ENCODE data around the gene SNRNP25.
A peak's percentile ranks its signal among the peaks of the same experiment; 100 is the strongest.

Gene SNRNP25

GRCh38 chr16:78444-79150 is 25.0 kb downstream of the SNRNP25 start:
- Histone ChIP-seq H3K36me3 (ENCODE audit: insufficient read depth, insufficient read length, low read length) (peaks cover 36% of the 10 kb centered on the region), H3K4me3 (ENCODE audit: insufficient read length, low read depth) (peak overlapping the region; percentile 85), H3K9ac (ENCODE audit: insufficient read length, low read depth) (peak overlapping the region; percentile 97), H3K4me1 (ENCODE audit: insufficient read depth, insufficient read length) (peaks cover 48% of the 10 kb centered on the region), H3K9me3 (ENCODE audit: insufficient read depth, low read length) (no peaks in the 10 kb centered on the region), H3K27me3 (ENCODE audit: insufficient read depth, insufficient read length) (peaks cover 4% of the 10 kb centered on the region)
- TF ChIP-seq ZNF274 (IDR thresholded peaks at IDR 0.05; ENCODE audit: low read depth, low read length) (no peak), YY1 (IDR thresholded peaks at IDR 0.05; ENCODE audit: insufficient read depth, insufficient read length) (no peak), SUZ12 (IDR thresholded peaks at IDR 0.05; ENCODE audit: extremely low read depth, insufficient read depth, insufficient read length) (no peak)
- no peak for DNase-seq (ENCODE audit: low read depth, low spot score)

DNA sequence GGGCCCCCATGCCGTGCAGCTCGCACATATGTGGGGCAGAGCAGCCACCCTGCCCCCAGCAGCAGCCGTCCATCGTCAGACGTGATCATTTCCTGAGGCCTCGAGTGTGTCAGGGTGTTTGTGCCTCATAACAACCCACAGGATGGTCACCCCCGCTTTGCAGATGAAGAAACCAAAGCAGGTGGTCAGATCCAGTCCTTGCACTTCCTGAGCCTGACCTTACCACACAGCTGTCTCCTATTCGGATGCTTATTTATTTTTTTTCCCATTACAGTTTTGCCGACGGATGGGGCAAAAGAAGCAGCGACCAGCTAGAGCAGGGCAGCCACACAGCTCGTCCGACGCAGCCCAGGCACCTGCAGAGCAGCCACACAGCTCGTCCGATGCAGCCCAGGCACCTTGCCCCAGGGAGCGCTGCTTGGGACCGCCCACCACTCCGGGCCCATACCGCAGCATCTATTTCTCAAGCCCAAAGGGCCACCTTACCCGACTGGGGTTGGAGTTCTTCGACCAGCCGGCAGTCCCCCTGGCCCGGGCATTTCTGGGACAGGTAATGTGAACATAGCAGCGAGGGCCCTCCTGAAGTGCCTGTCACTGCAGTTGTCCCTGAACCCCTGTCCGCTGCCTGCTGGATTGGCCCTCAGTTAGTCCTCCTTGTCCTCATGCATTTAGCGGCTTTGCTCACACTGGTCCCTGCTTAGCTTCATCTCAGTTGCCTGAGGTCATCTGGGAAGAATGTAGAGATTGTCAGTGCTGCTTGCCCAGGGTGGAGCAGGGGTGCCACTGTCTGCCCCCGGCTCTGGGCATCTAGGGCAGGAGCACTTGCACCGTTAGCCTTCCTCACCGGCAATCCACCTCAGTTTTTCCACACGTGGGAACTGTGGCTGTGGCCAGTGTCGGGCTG is 25.8 kb downstream of the SNRNP25 start:
- Histone ChIP-seq H3K4me1 (ENCODE audit: insufficient read depth, insufficient read length) (peaks cover 42% of the 10 kb centered on the region), H3K9ac (ENCODE audit: insufficient read length, low read depth) (peak overlapping the region; percentile 97), H3K36me3 (ENCODE audit: insufficient read depth, insufficient read length, low read length) (peaks cover 44% of the 10 kb centered on the region), H3K9me3 (ENCODE audit: insufficient read depth, low read length) (no peaks in the 10 kb centered on the region), H3K27me3 (ENCODE audit: insufficient read depth, insufficient read length) (peaks cover 4% of the 10 kb centered on the region), H3K4me3 (ENCODE audit: insufficient read length, low read depth) (peak overlapping the region; percentile 85)
- DNase-seq (ENCODE audit: low read depth, low spot score), result no peak
- TF ChIP-seq SUZ12 (IDR thresholded peaks at IDR 0.05; ENCODE audit: extremely low read depth, insufficient read depth, insufficient read length) (no peak), YY1 (IDR thresholded peaks at IDR 0.05; ENCODE audit: insufficient read depth, insufficient read length) (no peak), ZNF274 (IDR thresholded peaks at IDR 0.05; ENCODE audit: low read depth, low read length) (no peak)

DNA sequence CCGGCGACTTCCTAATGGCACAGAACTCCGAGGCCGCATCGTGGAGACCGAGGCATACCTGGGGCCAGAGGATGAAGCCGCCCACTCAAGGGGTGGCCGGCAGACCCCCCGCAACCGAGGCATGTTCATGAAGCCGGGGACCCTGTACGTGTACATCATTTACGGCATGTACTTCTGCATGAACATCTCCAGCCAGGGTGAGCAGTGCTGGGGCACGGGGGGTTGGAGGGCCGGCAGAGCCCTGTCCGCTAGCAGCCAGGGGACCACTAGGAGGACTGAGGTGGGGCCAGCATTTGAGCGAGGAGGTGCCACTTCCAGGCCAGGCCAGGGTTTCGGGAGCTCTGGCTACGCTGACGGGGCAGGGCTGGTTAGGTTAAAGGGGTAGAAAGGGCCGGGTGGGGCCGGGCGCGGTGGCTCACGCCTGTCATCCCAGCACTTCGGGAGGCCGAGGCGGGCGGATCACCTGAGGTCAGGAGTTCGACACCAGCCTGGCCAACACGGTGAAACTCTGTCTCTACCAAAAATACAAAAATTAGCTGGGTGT is 29.5 kb downstream of the SNRNP25 start:
- TF ChIP-seq ZNF274 (IDR thresholded peaks at IDR 0.05; ENCODE audit: low read depth, low read length), result no peak
- TF ChIP-seq YY1 (IDR thresholded peaks at IDR 0.05; ENCODE audit: insufficient read depth, insufficient read length), result no peak
- TF ChIP-seq SUZ12 (IDR thresholded peaks at IDR 0.05; ENCODE audit: extremely low read depth, insufficient read depth, insufficient read length), result no peak
- Histone ChIP-seq H3K9ac (ENCODE audit: insufficient read length, low read depth) (no peak overlapping the region), H3K36me3 (ENCODE audit: insufficient read depth, insufficient read length, low read length) (peaks cover 77% of the 10 kb centered on the region), H3K4me3 (ENCODE audit: insufficient read length, low read depth) (no peak overlapping the region), H3K27me3 (ENCODE audit: insufficient read depth, insufficient read length) (peaks cover 4% of the 10 kb centered on the region), H3K4me1 (ENCODE audit: insufficient read depth, insufficient read length) (peaks cover 18% of the 10 kb centered on the region), H3K9me3 (ENCODE audit: insufficient read depth, low read length) (no peaks in the 10 kb centered on the region)
- no peak for DNase-seq (ENCODE audit: low read depth, low spot score)

- Histone ChIP-seq H3K27me3 (ENCODE audit: insufficient read depth, insufficient read length) (no peaks in the 10 kb centered on the region), H3K4me3 (ENCODE audit: insufficient read length, low read depth) (no peak overlapping the region), H3K9me3 (ENCODE audit: insufficient read depth, low read length) (no peaks in the 10 kb centered on the region), H3K36me3 (ENCODE audit: insufficient read depth, insufficient read length, low read length) (peaks cover 82% of the 10 kb centered on the region), H3K9ac (ENCODE audit: insufficient read length, low read depth) (no peak overlapping the region), H3K4me1 (ENCODE audit: insufficient read depth, insufficient read length) (peaks cover 13% of the 10 kb centered on the region)
- DNase-seq (ENCODE audit: low read depth, low spot score), result no peak
- TF ChIP-seq ZNF274 (IDR thresholded peaks at IDR 0.05; ENCODE audit: low read depth, low read length) (no peak), YY1 (IDR thresholded peaks at IDR 0.05; ENCODE audit: insufficient read depth, insufficient read length) (no peak), SUZ12 (IDR thresholded peaks at IDR 0.05; ENCODE audit: extremely low read depth, insufficient read depth, insufficient read length) (no peak)
Observed at GRCh38 chr16:83781-84615, 30.4 kb downstream of the SNRNP25 start.

DNA sequence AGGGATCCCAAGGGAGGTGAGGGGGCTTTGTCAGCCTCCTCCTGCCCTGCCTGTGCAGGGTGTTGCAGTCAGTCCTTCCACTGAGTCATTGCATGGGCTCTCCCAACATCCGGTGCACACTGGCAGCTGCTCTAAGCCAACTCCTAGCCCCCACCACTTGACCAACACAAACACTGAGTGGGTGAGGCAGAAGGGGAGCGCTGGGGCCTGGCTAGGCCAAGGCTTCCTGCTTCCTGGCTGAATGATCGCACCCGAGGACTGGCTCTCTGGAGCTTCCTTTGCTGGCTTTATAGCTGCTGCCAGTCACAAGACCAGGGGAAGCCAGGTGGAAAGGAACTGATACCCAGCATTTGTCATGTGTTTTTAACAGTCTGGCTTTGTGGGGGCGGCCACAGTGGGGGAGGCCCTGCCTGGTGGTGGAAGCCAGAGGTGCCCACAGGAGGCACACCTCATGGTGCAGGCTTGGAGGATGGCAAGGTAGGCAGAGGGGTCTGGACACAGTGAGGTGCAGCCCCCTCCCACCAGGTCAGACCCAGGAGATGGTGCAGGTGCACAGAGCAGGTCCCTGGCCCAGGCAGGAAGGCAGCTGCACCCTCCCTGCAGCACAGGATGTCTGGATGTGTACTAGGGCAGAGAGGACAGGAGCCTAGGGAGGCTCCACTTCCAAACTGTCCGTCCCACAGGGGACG is 31.2 kb downstream of the SNRNP25 start:
- H3K4me1 ChIP-seq (ENCODE audit: insufficient read depth, insufficient read length), result peaks cover 12% of the 10 kb centered on the region
- no peaks in the 10 kb centered on the region for H3K27me3 ChIP-seq (ENCODE audit: insufficient read depth, insufficient read length)
- no peaks in the 10 kb centered on the region for H3K9me3 ChIP-seq (ENCODE audit: insufficient read depth, low read length)
- no peak overlapping the region for H3K9ac ChIP-seq (ENCODE audit: insufficient read length, low read depth)
- H3K4me3 ChIP-seq (ENCODE audit: insufficient read length, low read depth), result no peak overlapping the region
- H3K36me3 ChIP-seq (ENCODE audit: insufficient read depth, insufficient read length, low read length), result peaks cover 82% of the 10 kb centered on the region
- no peak for TF ChIP-seq SUZ12 (IDR thresholded peaks at IDR 0.05; ENCODE audit: extremely low read depth, insufficient read depth, insufficient read length)
- no peak for TF ChIP-seq YY1 (IDR thresholded peaks at IDR 0.05; ENCODE audit: insufficient read depth, insufficient read length)
- no peak for DNase-seq (ENCODE audit: low read depth, low spot score)

DNA sequence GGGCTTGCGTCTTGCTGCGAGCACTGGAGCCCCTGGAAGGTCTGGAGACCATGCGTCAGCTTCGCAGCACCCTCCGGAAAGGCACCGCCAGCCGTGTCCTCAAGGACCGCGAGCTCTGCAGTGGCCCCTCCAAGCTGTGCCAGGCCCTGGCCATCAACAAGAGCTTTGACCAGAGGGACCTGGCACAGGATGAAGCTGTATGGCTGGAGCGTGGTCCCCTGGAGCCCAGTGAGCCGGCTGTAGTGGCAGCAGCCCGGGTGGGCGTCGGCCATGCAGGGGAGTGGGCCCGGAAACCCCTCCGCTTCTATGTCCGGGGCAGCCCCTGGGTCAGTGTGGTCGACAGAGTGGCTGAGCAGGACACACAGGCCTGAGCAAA is 31.8 kb downstream of the SNRNP25 start:
- H3K9me3 ChIP-seq (ENCODE audit: insufficient read depth, low read length), result no peaks in the 10 kb centered on the region
- H3K4me3 ChIP-seq (ENCODE audit: insufficient read length, low read depth), result no peak overlapping the region
- peaks cover 82% of the 10 kb centered on the region for H3K36me3 ChIP-seq (ENCODE audit: insufficient read depth, insufficient read length, low read length)
- no peak overlapping the region for H3K9ac ChIP-seq (ENCODE audit: insufficient read length, low read depth)
- DNase-seq (ENCODE audit: low read depth, low spot score), result no peak
- peaks cover 16% of the 10 kb centered on the region for H3K4me1 ChIP-seq (ENCODE audit: insufficient read depth, insufficient read length)
- TF ChIP-seq YY1 (IDR thresholded peaks at IDR 0.05; ENCODE audit: insufficient read depth, insufficient read length) (no peak), SUZ12 (IDR thresholded peaks at IDR 0.05; ENCODE audit: extremely low read depth, insufficient read depth, insufficient read length) (no peak), ZNF274 (IDR thresholded peaks at IDR 0.05; ENCODE audit: low read depth, low read length) (no peak)
- no peaks in the 10 kb centered on the region for H3K27me3 ChIP-seq (ENCODE audit: insufficient read depth, insufficient read length)
